CD14-positive monocyte (primary cell): ENCODE data around the gene JAKMIP2. TPM values are rescaled to one million over a fixed set of nuclear protein-coding genes. Genes with fewer than 3 reads are reported as not detected.
A peak's percentile ranks its signal among the peaks of the same experiment; 100 is the strongest.
"Not testable (repeated sequence)": the region's sequence is repeated elsewhere in the genome, so short reads cannot be mapped to it uniquely, and the experiment has no call there.

Experiments used
- DNase-seq, 3 donors: peaks; one replicate each; pipeline ENCODE4 v3.0.0-alpha.2; 2011 to 2022
- H2AFZ ChIP-seq: 2 replicates; pipeline ENCODE4 v1.6.0; 2012; ENCODE audit warnings: mild to moderate bottlenecking, low read depth, low read length, inconsistent platforms; ENCODE audit not compliant: insufficient read depth, poor library complexity, severe bottlenecking
- H3K27ac ChIP-seq, 2 donors: 1 replicate in 1 of 2; 2 replicates in 1 of 2; pipeline ENCODE4 v1.5.1; 2012 to 2013; ENCODE audit warnings: low read length in 2 of 2, control low read depth in 1 of 2, inconsistent platforms in 1 of 2, low read depth in 1 of 2, mild to moderate bottlenecking in 1 of 2
- H3K27me3 ChIP-seq, 2 donors: one replicate each; pipeline versions ENCODE4 v1.6.0 to v1.6.1; 2011 to 2013; ENCODE audit warnings: low read length in 2 of 2; ENCODE audit not compliant: control insufficient read depth in 2 of 2, insufficient read depth in 2 of 2
- H3K36me3 ChIP-seq, 2 donors: replicated peaks in 1 of 2; 1 replicate in 1 of 2; 2 replicates in 1 of 2; pipeline versions ENCODE4 v1.5.1 to v1.6.1; 2012 to 2013; ENCODE audit warnings: low read length in 2 of 2, control low read depth in 1 of 2, inconsistent platforms in 1 of 2, mild to moderate bottlenecking in 1 of 2; ENCODE audit not compliant: insufficient read depth in 2 of 2, control insufficient read depth in 1 of 2
- H3K4me1 ChIP-seq, 2 donors: 1 replicate in 1 of 2; 2 replicates in 1 of 2; pipeline versions ENCODE4 v1.5.1 to v1.6.1; 2012 to 2013; ENCODE audit warnings: low read length in 2 of 2, control low read depth in 1 of 2, inconsistent platforms in 1 of 2, mild to moderate bottlenecking in 1 of 2, moderate library complexity in 1 of 2; ENCODE audit not compliant: insufficient read depth in 2 of 2, control insufficient read depth in 1 of 2
- H3K4me2 ChIP-seq: replicated peaks from 2 replicates; pipeline ENCODE3; 2012; ENCODE audit warnings: low read length, moderate library complexity, mild to moderate bottlenecking; ENCODE audit not compliant: poor library complexity, severe bottlenecking; ENCODE audit errors: extremely low read depth
- H3K4me3 ChIP-seq, 3 experiments: fragments of 200-600 bp in 1 of 3; sonication (generic) in 1 of 3; replicated peaks in 1 of 3; 1 replicate in 2 of 3; 2 replicates in 1 of 3; pipeline ENCODE4 v1.5.1; 2011 to 2013; ENCODE audit warnings: low read length in 3 of 3, mild to moderate bottlenecking in 3 of 3, control low read depth in 2 of 3, low read depth in 2 of 3, inconsistent platforms in 1 of 3, moderate library complexity in 1 of 3
- H3K79me2 ChIP-seq: 2 replicates; pipeline ENCODE4 v1.6.0; 2012; ENCODE audit warnings: mild to moderate bottlenecking, control low read depth, inconsistent platforms, low read length, moderate library complexity; ENCODE audit not compliant: insufficient read depth
- H3K9ac ChIP-seq: 2 replicates; pipeline ENCODE4 v1.6.0; 2017; ENCODE audit warnings: low read length, mild to moderate bottlenecking; ENCODE audit not compliant: insufficient read depth, poor library complexity, severe bottlenecking
- H3K9me3 ChIP-seq, 2 donors: replicated peaks in 1 of 2; 1 replicate in 1 of 2; 2 replicates in 1 of 2; pipeline versions ENCODE4 v1.5.1 to v1.6.1; 2012 to 2013; ENCODE audit warnings: low read length in 2 of 2, control low read depth in 1 of 2; ENCODE audit not compliant: control insufficient read depth in 1 of 2, insufficient read depth in 1 of 2
- H4K20me1 ChIP-seq: 2 replicates; pipeline ENCODE4 v1.6.0; 2012; ENCODE audit warnings: mild to moderate bottlenecking, low read length, control low read depth, moderate library complexity; ENCODE audit not compliant: insufficient read depth
- H3K27ac Mint-ChIP-seq, 7 donors: one replicate each; pipeline ENCODE4 v1.8.0; 2020; ENCODE audit warnings: mild to moderate bottlenecking in 7 of 7, mixed read lengths in 7 of 7, moderate library complexity in 6 of 7, inconsistent platforms in 2 of 7
- H3K27me3 Mint-ChIP-seq, 3 donors: one replicate each; pipeline ENCODE4 v1.8.0; 2021 to 2022; ENCODE audit warnings: low read depth in 3 of 3, mild to moderate bottlenecking in 3 of 3, mixed read lengths in 3 of 3, moderate library complexity in 3 of 3, inconsistent platforms in 1 of 3
- H3K36me3 Mint-ChIP-seq, 2 donors: one replicate each; pipeline ENCODE4 v1.8.0; 2020; ENCODE audit warnings: mixed read lengths in 2 of 2, inconsistent platforms in 1 of 2, mild to moderate bottlenecking in 1 of 2
- H3K4me1 Mint-ChIP-seq: one replicate; pipeline ENCODE4 v1.8.0; 2020; ENCODE audit warnings: mild to moderate bottlenecking, mixed read lengths
- H3K4me3 Mint-ChIP-seq, 2 donors: one replicate each; pipeline ENCODE4 v1.8.0; 2020; ENCODE audit warnings: mild to moderate bottlenecking in 2 of 2, mixed read lengths in 2 of 2, moderate library complexity in 1 of 2
- H3K9me3 Mint-ChIP-seq, 7 donors: one replicate each; pipeline ENCODE4 v1.8.0; 2020 to 2022; ENCODE audit warnings: mixed read lengths in 7 of 7, mild to moderate bottlenecking in 6 of 7, moderate library complexity in 6 of 7, inconsistent platforms in 2 of 7
- CTCF ChIP-seq: fragments of 200-600 bp; IDR thresholded peaks from one replicate; pipeline ENCODE4 v1.8.0; 2022; ENCODE audit warnings: antibody characterized with exemption, mild to moderate bottlenecking
- WGBS: methylation state at CpG from one replicate; pipeline ENCODE4 v1.1.5; 2013; ENCODE audit warnings: missing lambda C conversion rate; ENCODE audit not compliant: insufficient coverage; 5-methylcytosine and 5-hydroxymethylcytosine counted together
- intact Hi-C, 2 donors: fragments of 100-400 bp; cut with micrococcal nuclease; formaldehyde crosslinking; loops; one replicate each; pipeline versions ENCODE4 v1.15.0 to v1.15.1; 2023
- polyA plus RNA-seq, 3 donors: library from polyadenylated mRNA; depleted of rRNA in 1 of 3; unstranded in 2 of 3; stranded (reverse) in 1 of 3; fragments of 300-500 nt in 2 of 3; fragments of >200 nt in 1 of 3; fragmentation: Illumina TruSeq in 2 of 3; gene quantifications; 1 replicate in 2 of 3; 2 replicates in 1 of 3; pipeline ENCODE4 v1.2.3, GENCODE V29; 2012 to 2021

Gene JAKMIP2
- polyA plus RNA-seq, 3 donors = 0.02 TPM; not detected in 2

DNA sequence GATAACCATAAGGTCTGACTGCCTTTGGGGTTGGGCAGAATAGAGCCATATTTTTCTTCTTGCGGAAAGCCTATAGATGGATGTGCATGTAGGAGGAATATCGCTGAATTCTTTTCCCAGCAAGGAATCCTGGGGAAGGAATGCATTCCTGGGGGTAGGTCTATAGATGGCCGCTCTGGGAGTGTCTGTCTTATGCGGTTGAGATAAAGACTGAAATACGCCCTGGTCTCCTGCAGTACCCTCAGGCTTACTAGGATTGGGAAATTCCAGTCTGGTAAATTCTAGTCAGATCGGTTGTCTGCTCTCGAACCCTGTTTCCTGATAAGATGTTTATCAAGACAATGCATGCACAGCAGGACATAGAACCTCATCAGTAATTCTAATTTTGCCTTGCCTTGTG, 202.1 kb downstream of the JAKMIP2 start:
- DNase-seq, H3K36me3 ChIP-seq, H3K27ac ChIP-seq, H3K4me1 Mint-ChIP-seq, H3K79me2 ChIP-seq, H3K27me3 Mint-ChIP-seq, H3K4me1 ChIP-seq, H3K27me3 ChIP-seq, H3K9ac ChIP-seq, H3K36me3 Mint-ChIP-seq, H3K4me3 Mint-ChIP-seq, H3K4me2 ChIP-seq, H3K4me3 ChIP-seq, H3K9me3 ChIP-seq, H4K20me1 ChIP-seq, H3K27ac Mint-ChIP-seq, H2AFZ ChIP-seq, intact Hi-C loops: not testable (repeated sequence)
- 97% methylated on average over 6 of the region's 7 CpGs for WGBS
- H3K9me3 Mint-ChIP-seq = peaks cover 6 to 20% (median 8%) of the 10 kb centered on the region in 7 donors

DNA sequence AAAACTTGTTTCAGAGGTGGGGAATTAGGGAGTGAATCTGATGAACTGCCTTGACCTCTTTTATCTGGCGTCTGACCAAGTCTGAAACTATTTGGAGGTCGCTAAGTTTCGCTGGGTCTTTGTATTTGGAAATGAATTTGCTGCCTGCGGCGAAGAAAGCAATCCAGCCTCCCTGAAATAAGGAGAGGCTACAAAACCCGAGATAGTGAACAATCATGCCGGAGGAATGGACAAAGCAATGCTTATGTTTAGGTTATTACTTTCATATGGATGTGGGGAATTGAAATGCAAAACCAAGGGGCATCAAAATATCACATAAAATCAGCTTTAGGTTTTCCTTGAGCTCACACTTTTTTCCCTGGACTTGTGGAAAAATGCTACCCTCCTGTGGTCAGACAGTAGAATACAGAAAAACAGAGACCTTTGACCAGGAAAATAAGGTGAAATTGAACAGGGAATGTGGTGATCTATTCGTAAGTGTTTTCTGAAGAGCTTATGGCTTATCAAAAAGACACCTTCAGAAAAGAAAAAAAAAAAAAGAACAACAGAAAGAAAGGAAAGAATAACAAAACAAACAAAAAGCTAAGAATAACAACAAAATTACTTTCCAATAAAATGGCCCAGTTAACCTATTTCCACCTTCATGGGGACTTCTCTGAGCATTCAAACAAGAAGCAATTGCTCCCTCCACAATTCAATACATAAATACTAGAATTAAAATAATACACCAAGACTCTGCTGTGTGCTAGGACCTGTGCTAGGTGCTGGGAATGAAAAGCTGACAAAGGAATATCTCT, 204.1 kb downstream of the JAKMIP2 start:
- H3K4me1 ChIP-seq = no peaks in the 10 kb centered on the region
- Mint-ChIP-seq H3K36me3 (no peaks in the 10 kb centered on the region), H3K27ac (no peak overlapping the region), H3K4me1 (no peaks in the 10 kb centered on the region), H3K9me3 (peaks cover 6 to 20% (median 8%) of the 10 kb centered on the region in 7 donors), H3K4me3 (no peak overlapping the region), H3K27me3 (peaks cover 0 to 1% (median 0%) of the 10 kb centered on the region in 3 donors)
- H3K4me3 ChIP-seq = no peak overlapping the region
- TF ChIP-seq CTCF = peak; percentile 42
- WGBS = 50% methylated on average over 1 of the region's 8 CpGs
- peak in 1 of 3 donors; percentile 8 for DNase-seq
- H4K20me1 ChIP-seq = no peaks in the 10 kb centered on the region
- H2AFZ ChIP-seq = no peak overlapping the region
- H3K9ac ChIP-seq = no peak overlapping the region
- no peaks in the 10 kb centered on the region for H3K79me2 ChIP-seq
- no peaks in the 10 kb centered on the region for H3K27me3 ChIP-seq
- intact Hi-C loops = no loop called here
- H3K9me3 ChIP-seq = peaks cover 0 to 7% of the 10 kb centered on the region in 2 donors
- H3K4me2 ChIP-seq = no peak overlapping the region
- H3K27ac ChIP-seq = no peak overlapping the region
- H3K36me3 ChIP-seq = no peaks in the 10 kb centered on the region
